HCT116 (cell line): ENCODE results near the gene TMEM30A. TPM values are rescaled to one million over a fixed set of nuclear protein-coding genes. Genes with fewer than 3 reads are reported as not detected.
A peak's percentile ranks its signal among the peaks of the same experiment; 100 is the strongest.

Experiments
- ATAC-seq: fragments of 200-7000 bp; cut with Tn5 transposase; 2 replicates; pipeline ENCODE4 v1.9.1; 2020; ENCODE audit warnings: mild to moderate bottlenecking, moderate library complexity
- BruUV-seq: library from RNA; stranded (reverse); fragments of 400-500 nt; replicated peaks from 2 replicates; lab custom pipeline; 2021; lab: Mats Ljungman, UMichigan
- CTCF ChIA-PET: fragments of 300-600 bp; sonication (Branson Sonifier 250); formaldehyde crosslinking; loops from one replicate; lab custom pipeline; 2021; ENCODE audit warnings: antibody characterized with exemption; lab: Charles Lee
- POLR2A ChIA-PET: fragments of 300-600, 350-600 bp; sonication (Branson Sonifier 250); formaldehyde crosslinking; loops from one replicate; lab custom pipeline; 2021; ENCODE audit warnings: antibody characterized with exemption; lab: Charles Lee
- RAD21 ChIA-PET, 2 experiments: fragments of 300-600 bp; sonication (Branson Sonifier 250); formaldehyde crosslinking; loops; one replicate each; lab custom pipeline; 2023; ENCODE audit warnings: low total read pairs in 2 of 2; ENCODE audit not compliant: uncharacterized antibody in 2 of 2, unreplicated experiment in 2 of 2, low non-redundant PET in 1 of 2; lab: Charles Lee
- DNase-seq: peaks from one replicate; pipeline ENCODE4 v3.0.0-alpha.2; 2010; ENCODE audit warnings: low read depth, low spot score
- H2AFZ ChIP-seq: fragments of 200-600 bp; shearing (Covaris generic), sonication (generic); 2 replicates; pipeline ENCODE4 v1.6.1; 2017; ENCODE audit warnings: low read depth, mixed run types, mixed read lengths, antibody characterized with exemption, low read length; ENCODE audit not compliant: poor library complexity, severe bottlenecking
- H3K27ac ChIP-seq: 2 replicates; pipeline ENCODE4 v1.5.1; 2012; ENCODE audit warnings: low read depth, low read length
- H3K27me3 ChIP-seq: fragments of 200-600 bp; sonication (generic); 2 replicates; pipeline ENCODE4 v1.6.1; 2016; ENCODE audit warnings: mixed run types, low read length, mixed read lengths; ENCODE audit not compliant: insufficient read depth
- H3K36me3 ChIP-seq, 2 experiments: fragments of 200-500 bp in 1 of 2; fragments of 200-600 bp in 1 of 2; sonication (Bioruptor generic) in 1 of 2; sonication (generic) in 1 of 2; 2 replicates each; pipeline versions ENCODE4 v1.5.1 to v1.6.1; 2014 to 2016; ENCODE audit warnings: low read length in 2 of 2, inconsistent platforms in 1 of 2, mixed read lengths in 1 of 2, mixed run types in 1 of 2; ENCODE audit not compliant: insufficient read depth in 2 of 2, control insufficient read depth in 1 of 2
- H3K4me1 ChIP-seq, 2 experiments: fragments of 200-600 bp in 1 of 2; sonication (generic) in 1 of 2; 2 replicates each; pipeline versions ENCODE4 v1.5.1 to v1.6.1; 2012 to 2017; ENCODE audit warnings: low read length in 2 of 2, inconsistent platforms in 1 of 2, mild to moderate bottlenecking in 1 of 2, mixed read lengths in 1 of 2, mixed run types in 1 of 2, moderate library complexity in 1 of 2; ENCODE audit not compliant: insufficient read depth in 2 of 2, control insufficient read depth in 1 of 2
- H3K4me2 ChIP-seq: fragments of 200-600 bp; sonication (generic); 2 replicates; pipeline ENCODE4 v1.6.1; 2017; ENCODE audit warnings: mixed run types, low read length, mixed read lengths
- H3K4me3 ChIP-seq, 2 experiments: fragments of 200-600 bp in 1 of 2; sonication (generic) in 1 of 2; replicated peaks in 1 of 2; 2 replicates each; pipeline ENCODE4 v1.5.1; 2011 to 2016; ENCODE audit warnings: low read length in 2 of 2, control low read depth in 1 of 2, low read depth in 1 of 2, mild to moderate bottlenecking in 1 of 2, mixed read lengths in 1 of 2, mixed run types in 1 of 2
- H3K79me2 ChIP-seq: fragments of 200-600 bp; sonication (generic); 2 replicates; pipeline ENCODE4 v1.6.1; 2017; ENCODE audit warnings: mild to moderate bottlenecking, mixed run types, low read length, moderate library complexity, mixed read lengths; ENCODE audit not compliant: insufficient read depth
- H3K9ac ChIP-seq: fragments of 200-600 bp; sonication (generic); 2 replicates; pipeline ENCODE4 v1.6.1; 2016; ENCODE audit warnings: low read length, mixed read lengths
- H3K9me2 ChIP-seq: fragments of 200-600 bp; sonication (generic), shearing (Covaris generic); 2 replicates; pipeline ENCODE4 v1.6.1; 2017; ENCODE audit warnings: mixed run types, mild to moderate bottlenecking, moderate library complexity; ENCODE audit not compliant: insufficient read depth
- H3K9me3 ChIP-seq, 2 experiments: fragments of 200-500 bp in 1 of 2; fragments of 200-600 bp in 1 of 2; sonication (Bioruptor generic) in 1 of 2; sonication (generic) in 1 of 2; 2 replicates each; pipeline ENCODE4 v1.6.1; 2014 to 2017; ENCODE audit warnings: low read length in 2 of 2, mixed read lengths in 2 of 2, inconsistent platforms in 1 of 2, low read depth in 1 of 2, mild to moderate bottlenecking in 1 of 2, mixed run types in 1 of 2, moderate library complexity in 1 of 2; ENCODE audit not compliant: control insufficient read depth in 1 of 2, insufficient read depth in 1 of 2
- H4K20me1 ChIP-seq: fragments of 200-600 bp; sonication (generic), shearing (Covaris generic); 2 replicates; pipeline ENCODE4 v1.6.1; 2017; ENCODE audit warnings: mixed run types, mild to moderate bottlenecking, moderate library complexity; ENCODE audit not compliant: insufficient read depth
- ELF1 ChIP-seq: IDR thresholded peaks from 2 replicates; pipeline ENCODE4 v1.6.1; 2012; ENCODE audit warnings: low read depth, borderline replicate concordance
- RAD21 ChIP-seq: IDR thresholded peaks from 2 replicates; pipeline ENCODE4 v1.6.1; 2012; ENCODE audit warnings: low read depth, mild to moderate bottlenecking
- REST ChIP-seq: IDR thresholded peaks from 2 replicates; pipeline ENCODE4 v1.6.1; 2012; ENCODE audit warnings: low read depth
- intact Hi-C: fragments of 100-400 bp; cut with micrococcal nuclease; formaldehyde crosslinking; loops from 2 replicates; pipeline ENCODE4 v1.10.0; 2022
- total RNA-seq: library from RNA; stranded (reverse); gene quantifications from one replicate; pipeline ENCODE4 v1.2.1, GENCODE V29; 2021; ENCODE audit not compliant: unreplicated experiment

TMEM30A gene
- total RNA-seq, 1 experiment from 2014 or later = 73.4 TPM

GRCh38 chr6:75221116-75221515 lies 63.5 kb downstream of the TMEM30A start:
- H3K27ac ChIP-seq = no peak overlapping the region
- DNase-seq = no peak
- no TSS peak for BruUV-seq
- RAD21 ChIA-PET = no interaction called here
- H2AFZ ChIP-seq = no peak overlapping the region
- no peak overlapping the region for H3K4me2 ChIP-seq
- H4K20me1 ChIP-seq = no peaks in the 10 kb centered on the region
- H3K4me1 ChIP-seq = peaks cover 0 to 7% of the 10 kb centered on the region in 2 experiments; a peak in 2 of 4 replicates
- no peaks in the 10 kb centered on the region for H3K9me3 ChIP-seq
- intact Hi-C loops = no loop called here
- no peaks in the 10 kb centered on the region for H3K9me2 ChIP-seq
- TF ChIP-seq REST = 0 out of 2 replicates have a peak, but pooled peaks have one; percentile 5
- no peak for TF ChIP-seq ELF1
- no peak overlapping the region for H3K9ac ChIP-seq
- POLR2A ChIA-PET = no interaction called here
- no peak for ATAC-seq
- no peaks in the 10 kb centered on the region for H3K79me2 ChIP-seq
- CTCF ChIA-PET = interaction anchor here (1.6 kb wide), 1 partner anchor 12 kb away, joined by 4 read pairs; no protein-coding TSS in a partner anchor
- H3K36me3 ChIP-seq = no peaks in the 10 kb centered on the region
- no peak overlapping the region for H3K4me3 ChIP-seq
- H3K27me3 ChIP-seq = no peaks in the 10 kb centered on the region

- no TSS peak for BruUV-seq
- CTCF ChIA-PET = interaction anchor here (0.7 to 1.6 kb wide), 2 partner anchors 9 to 11 kb away, joined by 3 to 4 read pairs; no protein-coding TSS in a partner anchor
- ATAC-seq (no peak), DNase-seq (no peak)
- H3K9me3 ChIP-seq = no peaks in the 10 kb centered on the region
- H3K36me3 ChIP-seq = no peaks in the 10 kb centered on the region
- intact Hi-C loops = no loop called here
- H3K27ac ChIP-seq = no peak overlapping the region
- no peak overlapping the region for H3K9ac ChIP-seq
- H2AFZ ChIP-seq = no peak overlapping the region
- H3K4me3 ChIP-seq = no peak overlapping the region
- peaks cover 0 to 7% of the 10 kb centered on the region in 2 experiments; a peak in 2 of 4 replicates for H3K4me1 ChIP-seq
- POLR2A ChIA-PET = no interaction called here
- no peaks in the 10 kb centered on the region for H3K79me2 ChIP-seq
- no peaks in the 10 kb centered on the region for H3K27me3 ChIP-seq
- no peak overlapping the region for H3K4me2 ChIP-seq
- TF ChIP-seq RAD21 = no peak
- no peaks in the 10 kb centered on the region for H3K9me2 ChIP-seq
- no peaks in the 10 kb centered on the region for H4K20me1 ChIP-seq
- RAD21 ChIA-PET = no interaction called here
Measured at GRCh38 chr6:75220357-75220756, 64.2 kb downstream of the TMEM30A start.
